ENCODE data around the gene EIF4E2. TPM values are rescaled to one million over a fixed set of nuclear protein-coding genes. Genes with fewer than 3 reads are reported as not detected.
"Not testable (repeated sequence)": the region's sequence is repeated elsewhere in the genome, so short reads cannot be mapped to it uniquely, and the experiment has no call there.

The EIF4E2 gene
- total RNA-seq, 1 donor from 2014 or later = 108 TPM

DNA sequence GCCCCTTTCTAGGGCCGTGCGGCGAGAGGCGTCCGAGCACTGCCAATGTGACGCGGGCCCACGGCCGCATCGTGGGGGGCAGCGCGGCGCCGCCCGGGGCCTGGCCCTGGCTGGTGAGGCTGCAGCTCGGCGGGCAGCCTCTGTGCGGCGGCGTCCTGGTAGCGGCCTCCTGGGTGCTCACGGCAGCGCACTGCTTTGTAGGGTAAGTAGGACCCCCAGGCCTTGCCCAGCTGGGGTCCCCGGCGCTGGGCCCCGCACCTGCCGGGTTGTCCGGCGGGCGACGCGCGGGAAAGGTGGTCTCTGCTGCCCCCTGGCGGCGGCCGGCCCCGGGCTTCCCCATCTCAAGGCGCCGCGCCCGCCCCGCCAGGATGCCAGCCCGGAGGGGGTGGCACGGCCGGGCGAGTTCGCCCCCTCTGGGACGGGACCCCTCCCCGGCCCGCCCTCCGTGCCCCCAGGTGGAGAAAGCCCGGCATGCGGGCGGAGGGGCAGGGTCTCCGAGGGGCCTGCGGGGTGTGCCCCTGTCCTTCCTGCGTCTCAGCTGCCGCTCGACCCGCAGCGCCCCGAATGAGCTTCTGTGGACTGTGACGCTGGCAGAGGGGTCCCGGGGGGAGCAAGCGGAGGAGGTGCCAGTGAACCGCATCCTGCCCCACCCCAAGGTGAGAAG is 28.4 kb upstream of the EIF4E2 start:
- DNase-seq (ENCODE audit: low read depth in 2 of 2) = peak; percentile 31 to 44

DNA sequence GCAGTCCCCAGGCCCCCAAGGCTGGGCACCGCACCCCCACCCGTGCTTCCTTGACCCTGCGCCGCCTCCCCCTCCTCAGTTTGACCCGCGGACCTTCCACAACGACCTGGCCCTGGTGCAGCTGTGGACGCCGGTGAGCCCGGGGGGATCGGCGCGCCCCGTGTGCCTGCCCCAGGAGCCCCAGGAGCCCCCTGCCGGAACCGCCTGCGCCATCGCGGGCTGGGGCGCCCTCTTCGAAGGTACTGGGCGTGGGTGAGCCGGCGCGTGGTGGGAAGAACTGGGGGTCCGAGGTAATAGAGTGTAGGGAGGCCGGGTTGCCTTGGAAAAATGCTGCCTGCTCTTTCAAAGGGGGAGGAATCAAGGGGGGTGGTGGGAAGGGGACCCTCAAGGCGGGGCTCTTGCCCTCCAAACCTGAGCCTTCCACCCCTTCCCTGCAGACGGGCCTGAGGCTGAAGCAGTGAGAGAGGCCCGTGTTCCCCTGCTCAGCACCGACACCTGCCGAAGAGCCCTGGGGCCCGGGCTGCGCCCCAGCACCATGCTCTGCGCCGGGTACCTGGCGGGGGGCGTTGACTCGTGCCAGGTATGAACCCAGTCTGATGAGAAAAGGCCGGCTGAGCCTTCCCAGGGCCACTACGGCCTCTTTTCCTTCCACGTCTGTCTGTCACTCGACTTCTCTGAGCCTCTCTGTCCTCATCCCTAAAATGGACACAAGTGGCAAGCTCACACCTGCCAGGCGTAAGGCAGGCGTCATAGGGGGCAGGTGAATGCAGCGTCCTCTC is 27.7 kb upstream of the EIF4E2 start:
- no peak for DNase-seq (ENCODE audit: low read depth in 2 of 2)

DNA sequence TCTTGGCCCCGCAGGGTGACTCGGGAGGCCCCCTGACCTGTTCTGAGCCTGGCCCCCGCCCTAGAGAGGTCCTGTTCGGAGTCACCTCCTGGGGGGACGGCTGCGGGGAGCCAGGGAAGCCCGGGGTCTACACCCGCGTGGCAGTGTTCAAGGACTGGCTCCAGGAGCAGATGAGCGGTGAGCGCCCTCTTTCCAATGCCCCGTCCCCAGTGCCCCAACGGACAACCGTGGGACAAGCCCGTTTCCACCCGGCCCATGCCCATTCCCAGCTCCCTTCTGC is 27.1 kb upstream of the EIF4E2 start:
- DNase-seq (ENCODE audit: low read depth in 2 of 2) = no peak

DNA sequence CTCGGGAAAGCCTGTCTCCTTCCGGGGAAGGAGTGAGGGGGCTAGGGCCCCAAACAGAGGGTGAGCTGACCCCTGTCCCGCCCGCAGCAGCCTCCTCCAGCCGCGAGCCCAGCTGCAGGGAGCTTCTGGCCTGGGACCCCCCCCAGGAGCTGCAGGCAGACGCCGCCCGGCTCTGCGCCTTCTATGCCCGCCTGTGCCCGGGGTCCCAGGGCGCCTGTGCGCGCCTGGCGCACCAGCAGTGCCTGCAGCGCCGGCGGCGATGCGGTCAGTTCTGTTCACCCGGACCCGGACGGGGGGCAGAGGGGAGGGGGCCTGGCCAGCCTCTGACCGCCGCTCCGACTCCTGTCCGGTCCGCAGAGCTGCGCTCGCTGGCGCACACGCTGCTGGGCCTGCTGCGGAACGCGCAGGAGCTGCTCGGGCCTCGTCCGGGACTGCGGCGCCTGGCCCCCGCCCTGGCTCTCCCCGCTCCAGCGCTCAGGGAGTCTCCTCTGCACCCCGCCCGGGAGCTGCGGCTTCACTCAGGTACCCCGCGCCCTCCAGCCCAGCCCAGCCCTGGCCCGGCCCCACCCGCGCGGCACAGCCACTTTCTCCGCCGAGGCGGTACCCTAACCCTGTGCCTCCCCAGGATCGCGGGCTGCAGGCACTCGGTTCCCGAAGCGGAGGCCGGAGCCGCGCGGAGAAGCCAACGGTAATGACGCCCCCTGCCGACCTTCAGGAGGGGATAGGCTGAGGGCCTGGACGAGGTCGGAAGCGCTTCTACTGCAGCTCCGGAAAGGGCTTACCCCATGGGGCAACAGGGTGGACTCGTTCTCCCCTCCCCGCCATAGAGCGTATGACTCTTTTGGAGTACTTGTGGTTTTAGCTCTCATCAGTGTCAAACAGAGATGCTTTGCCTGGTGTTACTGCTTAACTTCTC is 26.5 kb upstream of the EIF4E2 start:
- DNase-seq (ENCODE audit: low read depth in 2 of 2) = peak; percentile 19 to 50

DNA sequence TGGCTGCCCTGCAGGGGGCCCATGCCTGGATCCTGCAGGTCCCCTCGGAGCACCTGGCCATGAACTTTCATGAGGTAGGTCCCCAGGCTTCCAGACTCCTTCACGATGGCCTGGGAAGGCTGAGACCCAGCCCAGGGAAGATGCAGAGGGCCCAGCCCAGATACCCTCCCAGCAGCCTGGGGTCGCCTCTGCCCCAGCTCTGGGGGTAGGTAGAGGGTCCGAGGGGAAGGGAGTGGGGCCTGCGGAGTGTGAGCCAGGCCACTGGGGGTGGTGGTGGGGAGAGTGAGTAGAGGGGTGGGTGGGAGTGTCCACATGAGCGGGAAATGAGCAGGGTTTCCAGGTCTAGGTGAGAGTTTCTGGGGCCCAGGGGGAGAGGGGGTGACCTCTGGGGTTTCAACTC is 25.7 kb upstream of the EIF4E2 start:
- DNase-seq (ENCODE audit: low read depth in 2 of 2) = no peak

DNA sequence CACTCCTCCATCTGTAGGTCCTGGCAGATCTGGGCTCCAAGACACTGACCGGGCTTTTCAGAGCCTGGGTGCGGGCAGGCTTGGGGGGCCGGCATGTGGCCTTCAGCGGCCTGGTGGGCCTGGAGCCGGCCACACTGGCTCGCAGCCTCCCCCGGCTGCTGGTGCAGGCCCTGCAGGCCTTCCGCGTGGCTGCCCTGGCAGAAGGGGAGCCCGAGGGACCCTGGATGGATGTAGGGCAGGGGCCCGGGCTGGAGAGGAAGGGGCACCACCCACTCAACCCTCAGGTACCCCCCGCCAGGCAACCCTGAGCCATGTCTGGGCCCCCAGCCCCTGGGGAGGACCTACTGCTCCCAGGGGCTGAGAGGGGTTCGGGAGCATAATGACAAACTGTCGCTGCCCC is 25.3 kb upstream of the EIF4E2 start:
- DNase-seq (ENCODE audit: low read depth in 2 of 2) = no peak

DNA sequence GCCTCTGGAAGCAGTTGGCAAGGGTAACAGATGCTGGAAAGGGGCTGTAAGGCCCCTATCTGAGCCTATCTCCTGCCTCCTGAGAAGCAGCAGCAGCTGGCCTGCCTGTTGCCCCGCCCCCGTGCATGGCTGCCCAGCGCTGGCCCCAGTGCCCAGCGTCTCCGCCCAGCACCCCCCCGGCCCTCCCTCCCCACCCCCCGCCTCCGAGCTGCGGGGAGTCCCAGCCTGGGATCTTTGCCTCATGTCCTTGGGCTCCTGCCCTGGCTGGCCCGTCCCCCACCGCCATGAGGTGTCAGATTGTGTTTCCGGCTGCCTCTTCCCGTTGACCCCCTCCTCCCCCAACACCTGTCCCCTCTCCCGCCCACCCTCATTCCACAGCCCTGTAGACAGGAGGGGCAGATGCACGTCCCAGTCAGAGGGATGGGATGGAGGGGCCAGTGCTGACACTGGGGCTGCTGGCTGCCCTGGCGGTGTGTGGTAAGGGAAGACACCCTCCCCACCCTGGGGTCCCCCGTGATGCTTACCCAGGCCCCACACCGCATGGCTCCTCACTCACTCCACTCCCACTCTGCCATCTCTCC is 24.6 kb upstream of the EIF4E2 start, which contains the start of gene CHRND:
TSS of gene CHRND (plus strand) at position 370 of the 581 bp plus-strand sequence. CDS start at position 426, 56 bp downstream.
- no peak for DNase-seq (ENCODE audit: low read depth in 2 of 2)

DNA sequence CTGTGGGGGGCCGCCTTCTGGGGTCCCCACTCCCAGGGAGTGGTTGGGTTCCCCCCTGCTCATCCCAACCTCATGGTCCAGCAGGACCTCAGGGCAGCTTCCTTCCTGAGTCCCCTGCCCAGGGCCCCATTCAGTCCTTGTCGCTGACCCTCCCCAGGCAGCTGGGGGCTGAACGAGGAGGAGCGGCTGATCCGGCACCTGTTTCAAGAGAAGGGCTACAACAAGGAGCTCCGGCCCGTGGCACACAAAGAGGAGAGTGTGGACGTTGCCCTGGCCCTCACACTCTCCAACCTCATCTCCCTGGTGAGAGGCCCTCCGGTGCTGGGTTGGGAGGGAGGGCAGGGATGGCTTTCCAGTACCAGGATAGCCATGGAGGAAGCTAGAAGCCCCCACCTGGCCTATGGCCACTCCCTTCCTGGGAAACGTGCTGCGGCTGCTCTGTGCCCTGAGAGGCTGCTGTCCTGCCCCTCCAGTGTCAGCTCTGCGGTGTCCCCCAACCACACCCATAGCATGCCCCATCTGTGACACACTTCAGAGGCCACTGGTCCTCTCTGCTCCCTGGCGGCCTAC is 24.0 kb upstream of the EIF4E2 start:
- no peak for DNase-seq (ENCODE audit: low read depth in 2 of 2)

DNA sequence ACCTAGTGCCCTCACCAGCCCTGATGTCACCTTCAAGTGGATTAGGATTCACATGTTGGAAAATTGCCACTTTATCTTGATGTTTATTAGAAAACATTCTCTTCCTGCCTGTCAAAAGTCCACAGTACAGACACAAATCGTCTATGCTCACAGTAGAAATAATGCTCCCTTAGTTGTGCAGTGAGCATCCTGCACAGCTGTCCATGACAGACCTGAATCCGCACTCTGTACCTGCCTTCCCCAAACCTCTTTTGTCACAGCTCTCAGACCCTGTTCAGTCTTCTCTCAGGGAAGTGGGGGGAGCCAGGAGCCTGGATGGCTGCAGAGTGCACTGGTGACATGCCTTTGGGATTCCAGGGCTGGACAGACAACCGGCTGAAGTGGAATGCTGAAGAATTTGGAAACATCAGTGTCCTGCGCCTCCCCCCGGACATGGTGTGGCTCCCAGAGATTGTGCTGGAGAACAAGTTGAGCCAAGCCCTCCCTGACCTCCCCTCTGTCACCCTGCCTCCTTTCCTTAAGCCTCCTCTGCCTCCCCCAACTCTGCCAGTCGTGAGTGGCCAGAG is 22.5 kb upstream of the EIF4E2 start:
- DNase-seq (ENCODE audit: low read depth in 2 of 2) = no peak

DNA sequence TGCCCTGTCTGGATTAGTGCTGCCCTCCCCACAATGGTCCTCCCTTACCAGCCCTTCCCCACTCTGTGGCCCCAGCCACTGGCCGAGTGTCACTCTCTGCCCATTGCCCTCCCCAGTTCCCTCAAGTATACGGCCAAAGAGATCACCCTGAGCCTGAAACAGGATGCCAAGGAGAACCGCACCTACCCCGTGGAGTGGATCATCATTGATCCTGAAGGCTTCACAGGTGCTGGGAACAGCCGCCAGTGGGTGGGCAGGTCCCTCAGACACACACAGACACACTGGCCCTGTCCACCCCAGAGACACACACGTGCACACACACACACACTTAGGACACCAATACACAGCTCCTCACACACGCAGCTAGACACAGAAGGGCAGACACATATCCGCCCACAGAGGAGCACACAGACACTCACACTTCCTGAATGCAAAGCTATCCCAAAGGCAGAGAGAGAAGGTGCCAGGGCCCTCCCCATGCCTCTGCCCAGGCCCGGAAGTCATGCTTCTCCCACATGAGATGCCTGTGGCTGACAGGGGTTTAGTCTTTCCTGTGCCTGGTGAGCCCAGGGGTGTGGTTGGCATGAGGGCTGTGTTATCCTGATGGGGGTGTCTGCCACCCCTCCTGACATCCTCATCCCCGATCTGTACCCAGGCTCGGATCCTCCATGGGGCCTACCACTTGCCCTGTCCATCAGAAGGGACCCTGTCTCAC is 21.6 kb upstream of the EIF4E2 start:
- DNase-seq (ENCODE audit: low read depth in 2 of 2) = peak in 1 of 2 donors; percentile 42

DNA sequence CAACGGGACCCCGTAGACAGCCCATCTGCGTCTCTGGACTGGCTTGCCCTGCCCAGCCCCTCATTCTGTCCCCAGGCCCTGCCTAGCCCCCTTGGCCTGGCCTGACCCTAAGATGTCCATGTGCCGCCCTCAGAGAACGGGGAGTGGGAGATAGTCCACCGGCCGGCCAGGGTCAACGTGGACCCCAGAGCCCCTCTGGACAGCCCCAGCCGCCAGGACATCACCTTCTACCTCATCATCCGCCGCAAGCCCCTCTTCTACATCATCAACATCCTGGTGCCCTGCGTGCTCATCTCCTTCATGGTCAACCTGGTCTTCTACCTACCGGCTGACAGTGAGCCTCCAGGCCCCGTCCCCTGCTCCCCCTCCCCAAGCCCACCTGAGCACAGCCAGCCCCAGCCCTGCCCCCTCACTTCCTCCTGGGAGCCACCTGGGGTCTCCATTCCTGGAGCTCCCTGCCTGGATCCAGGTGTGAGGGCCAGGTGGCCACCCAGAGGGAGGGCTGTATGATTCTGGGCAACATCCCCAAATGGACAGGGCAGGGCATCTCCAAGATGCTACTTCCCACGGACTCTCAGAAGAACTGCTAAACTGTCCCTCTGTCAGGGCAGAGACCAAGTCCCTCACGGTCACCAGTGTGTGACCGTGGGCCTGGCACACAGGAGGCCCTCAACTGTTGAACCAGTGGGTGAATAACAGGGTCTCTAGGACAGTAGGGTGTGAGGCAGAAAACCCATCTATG is 20.5 kb upstream of the EIF4E2 start:
- DNase-seq (ENCODE audit: low read depth in 2 of 2) = no peak

DNA sequence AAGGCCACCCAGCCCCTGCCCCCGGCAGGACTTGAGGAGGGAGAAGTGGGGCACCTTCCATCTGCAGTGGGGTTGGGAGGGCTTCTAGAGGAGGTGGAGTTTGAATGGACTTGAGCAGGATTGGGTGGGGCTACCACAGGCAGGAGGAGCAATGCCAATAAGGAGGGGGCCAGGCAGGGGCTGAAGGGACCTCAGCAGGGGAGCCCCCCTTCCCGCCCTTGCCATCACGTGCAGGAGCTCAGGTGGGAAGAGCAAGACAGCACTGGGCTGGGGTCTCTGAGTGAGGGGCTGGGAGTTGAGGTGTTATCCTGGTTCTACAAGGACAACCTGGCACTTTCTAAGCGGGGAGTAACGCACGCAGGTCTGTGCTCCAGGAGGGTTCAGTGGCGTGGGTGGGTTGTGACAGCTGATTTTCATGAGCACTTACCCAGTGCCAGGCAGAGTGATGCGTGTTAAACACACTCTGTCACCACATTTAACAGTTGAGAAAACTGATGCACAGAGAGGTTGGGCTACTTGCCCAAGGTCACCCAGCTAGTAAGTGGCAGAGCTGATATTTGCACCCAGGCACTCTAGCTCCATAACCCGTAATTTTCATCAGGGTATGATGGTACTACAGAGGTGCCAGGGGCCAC is 19.7 kb upstream of the EIF4E2 start:
- no peak for DNase-seq (ENCODE audit: low read depth in 2 of 2)

DNA sequence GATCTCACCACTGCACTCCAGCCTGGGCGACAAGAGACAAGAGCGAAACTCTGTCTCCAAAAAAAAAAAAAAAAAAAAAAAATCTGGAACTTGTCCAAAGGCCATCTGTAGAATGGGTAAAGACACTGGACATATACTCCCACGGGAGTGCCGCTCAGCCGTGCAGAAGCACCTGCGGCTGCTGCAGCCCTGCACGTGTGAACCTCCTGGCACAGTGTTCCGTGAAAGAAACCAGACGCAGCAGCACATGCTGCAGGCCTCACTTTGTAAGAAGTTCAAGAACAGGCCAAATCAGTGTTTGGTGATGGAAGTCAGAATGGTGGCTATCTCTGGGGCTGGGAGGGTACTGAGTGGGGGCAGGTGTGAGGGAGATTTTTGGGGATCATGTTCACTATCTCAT is 18.1 kb upstream of the EIF4E2 start:
- no peak for DNase-seq (ENCODE audit: low read depth in 2 of 2)

DNA sequence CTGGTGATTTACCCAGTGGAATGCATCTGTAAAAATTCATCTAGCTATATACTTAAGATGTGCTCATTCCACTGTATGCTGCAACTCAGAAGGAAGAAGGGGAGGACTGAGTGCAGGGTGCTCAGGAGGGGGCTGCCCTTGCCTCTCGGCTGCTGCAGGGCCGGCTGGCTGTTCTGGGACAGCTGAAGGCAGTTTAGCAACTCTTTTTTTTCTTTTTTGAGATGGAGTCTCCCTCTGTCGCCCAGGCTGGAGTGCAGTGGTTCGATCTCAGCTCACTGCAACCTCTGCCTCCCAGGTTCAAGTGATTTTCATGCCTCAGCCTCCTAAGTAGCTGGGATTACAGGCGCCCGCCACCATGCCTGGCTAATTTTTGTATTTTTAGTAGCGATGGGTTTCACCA is 17.7 kb upstream of the EIF4E2 start:
- DNase-seq (ENCODE audit: low read depth in 2 of 2) = not testable (repeated sequence)

DNA sequence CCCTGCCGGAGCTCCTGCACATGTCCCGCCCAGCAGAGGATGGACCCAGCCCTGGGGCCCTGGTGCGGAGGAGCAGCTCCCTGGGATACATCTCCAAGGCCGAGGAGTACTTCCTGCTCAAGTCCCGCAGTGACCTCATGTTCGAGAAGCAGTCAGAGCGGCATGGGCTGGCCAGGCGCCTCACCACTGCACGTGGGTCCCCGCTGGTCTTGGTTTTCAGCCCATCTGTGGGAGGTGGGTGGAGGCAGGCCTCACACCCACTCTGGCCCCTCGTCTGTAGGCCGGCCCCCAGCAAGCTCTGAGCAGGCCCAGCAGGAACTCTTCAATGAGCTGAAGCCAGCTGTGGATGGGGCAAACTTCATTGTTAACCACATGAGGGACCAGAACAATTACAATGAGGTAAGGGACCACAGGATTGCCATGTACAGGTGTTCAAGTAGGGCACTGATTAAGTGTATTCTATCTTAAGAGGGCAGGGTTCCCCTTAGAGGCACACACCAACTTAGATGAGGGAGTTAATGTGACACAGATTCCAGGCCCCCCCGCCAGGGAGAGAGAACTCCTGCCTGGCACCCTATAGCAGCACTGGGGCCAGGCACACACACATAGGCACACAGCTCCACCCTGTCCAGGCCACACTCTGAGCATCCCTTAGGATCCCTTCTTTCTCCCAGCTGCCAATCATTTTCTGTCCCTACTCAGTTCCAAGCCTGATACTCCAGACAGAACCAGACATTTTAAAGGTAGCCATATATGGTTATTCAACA is 16.4 kb upstream of the EIF4E2 start:
- no peak for DNase-seq (ENCODE audit: low read depth in 2 of 2)

DNA sequence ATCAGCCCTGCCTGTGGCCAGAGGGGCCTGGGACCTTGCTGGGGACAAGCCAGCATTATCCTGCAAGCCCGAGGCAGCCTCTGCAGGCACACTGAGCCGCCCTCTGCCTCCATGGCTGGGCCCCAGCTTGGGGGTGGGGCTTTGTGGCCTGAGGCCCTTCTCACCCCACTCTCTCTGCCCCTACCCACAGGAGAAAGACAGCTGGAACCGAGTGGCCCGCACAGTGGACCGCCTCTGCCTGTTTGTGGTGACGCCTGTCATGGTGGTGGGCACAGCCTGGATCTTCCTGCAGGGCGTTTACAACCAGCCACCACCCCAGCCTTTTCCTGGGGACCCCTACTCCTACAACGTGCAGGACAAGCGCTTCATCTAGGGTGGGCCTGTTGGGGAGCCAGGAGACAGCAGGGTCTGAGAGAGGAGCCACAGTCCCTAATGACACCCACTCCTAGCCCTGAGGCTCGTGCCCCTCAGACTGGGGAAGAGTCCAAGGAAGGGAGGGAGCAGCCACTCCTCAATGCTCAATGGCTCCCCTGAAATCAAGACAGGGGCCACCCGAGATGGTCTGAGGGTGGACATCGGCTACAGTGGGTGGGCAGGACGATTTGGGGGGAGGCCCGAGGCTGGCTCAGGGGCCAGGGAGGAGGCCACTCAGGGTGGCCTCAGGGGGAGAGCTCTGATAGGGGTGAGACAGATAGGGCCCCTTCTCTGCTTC is 15.4 kb upstream of the EIF4E2 start:
- DNase-seq (ENCODE audit: low read depth in 2 of 2) = no peak

DNA sequence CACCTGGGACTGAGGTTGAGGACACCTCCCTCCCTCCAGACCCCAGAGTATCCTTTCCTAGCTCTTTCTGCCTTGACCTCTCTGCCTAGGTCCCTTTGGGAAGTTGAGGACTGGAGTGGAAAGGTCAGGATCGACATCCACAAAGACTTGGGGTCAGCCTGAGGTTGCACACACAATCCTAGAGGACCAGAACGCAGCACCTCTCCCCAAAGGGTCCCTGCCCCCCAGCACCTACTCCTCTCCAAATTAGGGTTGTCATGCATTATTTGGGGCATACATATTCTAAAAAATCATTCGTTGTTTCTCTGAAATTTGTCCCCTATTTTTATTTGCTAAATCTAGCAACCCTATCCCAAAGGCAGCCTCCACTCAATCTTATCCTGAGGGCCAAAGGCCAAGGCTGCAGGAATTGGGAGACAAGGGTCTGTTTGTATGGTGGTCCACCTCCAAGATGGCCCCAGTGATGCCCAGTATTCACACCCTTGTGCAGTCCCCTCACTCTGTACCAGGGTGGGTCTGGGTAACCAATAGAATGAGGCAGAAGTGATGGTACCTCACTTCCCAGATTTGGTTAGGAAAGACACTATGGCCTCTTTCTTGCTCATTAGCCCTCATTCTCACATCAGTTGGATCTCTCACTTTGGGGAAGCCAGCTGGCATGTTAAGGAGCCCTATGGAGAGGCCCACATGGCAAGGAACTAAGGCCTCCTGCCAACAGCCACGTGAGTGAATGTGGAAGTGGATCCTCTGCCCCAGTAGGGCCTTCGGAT is 14.5 kb upstream of the EIF4E2 start:
- no peak for DNase-seq (ENCODE audit: low read depth in 2 of 2)

All from lung microvascular endothelial cell (primary cell).